ENCODE data around the gene GNB3. TPM values are rescaled to one million over a fixed set of nuclear protein-coding genes. Genes with fewer than 3 reads are reported as not detected.
A peak's percentile ranks its signal among the peaks of the same experiment; 100 is the strongest.

GNB3 gene
- total RNA-seq, 1 experiment from 2014 or later = 8.7 TPM

DNA sequence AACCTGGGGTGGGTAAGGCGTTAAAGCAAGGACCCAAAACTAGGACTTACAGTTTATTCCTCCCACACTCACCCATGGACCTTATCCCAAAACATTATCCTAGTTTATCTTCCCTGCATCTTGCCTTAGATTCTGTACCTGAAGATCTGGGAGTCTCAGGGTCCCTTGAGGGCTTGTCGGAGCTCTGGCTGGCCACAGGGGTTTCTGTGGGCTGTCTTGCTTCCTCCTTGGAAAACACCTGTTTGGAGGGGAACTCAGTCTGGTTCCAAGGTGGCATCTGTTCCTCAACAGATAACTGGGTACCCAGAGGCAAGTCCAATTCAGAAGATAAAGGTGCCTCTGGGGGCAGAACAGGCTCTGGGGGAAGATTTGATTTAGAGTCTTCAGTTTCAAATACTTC is 8.7 kb downstream of the GNB3 start:
- H3K4me1 ChIP-seq (ENCODE audit: control insufficient read depth in 1 of 2, insufficient read depth in 2 of 2, low read length in 2 of 2) = peaks cover 15 to 31% of the 10 kb centered on the region in 2 experiments
- ChIA-PET RAD21 (ENCODE audit: low non-redundant PET in 1 of 2, low total read pairs in 2 of 2, uncharacterized antibody in 2 of 2, unreplicated experiment in 2 of 2) (no interaction called here), POLR2A (interaction anchor here (8.9 kb wide), 1 partner anchor 20 kb away, joined by 186 read pairs; the partner anchor contains the start of genes SPSB2 and TPI1), CTCF (interaction anchor here (1.2 kb wide), 1 partner anchor 15 kb away, joined by 3 read pairs; no protein-coding TSS in a partner anchor)
- no peak for TF ChIP-seq CEBPB (IDR thresholded peaks at IDR 0.05; ENCODE audit: low read depth)
- TF ChIP-seq EGR1 (IDR thresholded peaks at IDR 0.05; ENCODE audit: low read depth) = no peak
- TF ChIP-seq EZH2 (IDR thresholded peaks at IDR 0.05) = no peak
- TF ChIP-seq POLR2AphosphoS5 (IDR thresholded peaks at IDR 0.05; ENCODE audit: low read depth, low read length) = no peak
- no peak for TF ChIP-seq EZH2phosphoT487 (IDR thresholded peaks at IDR 0.05; ENCODE audit: borderline replicate concordance)
- BruUV-seq (replicated peaks) = no TSS peak
- DNase-seq (ENCODE audit: low read depth, low spot score) (no peak), ATAC-seq (no peak)
- H3K27ac ChIP-seq (ENCODE audit: low read depth, low read length) = no peak overlapping the region
- H2AFZ ChIP-seq (ENCODE audit: low read depth, low read length, poor library complexity, severe bottlenecking) = no peak overlapping the region
- no peaks in the 10 kb centered on the region for H4K20me1 ChIP-seq (ENCODE audit: insufficient read depth)
- H3K27me3 ChIP-seq (ENCODE audit: insufficient read depth, low read length) = no peaks in the 10 kb centered on the region
- H3K4me2 ChIP-seq (ENCODE audit: low read length) = peak overlapping the region; percentile 100; the same call in 1 of the 2 replicates
- H3K9me2 ChIP-seq (ENCODE audit: insufficient read depth) = no peaks in the 10 kb centered on the region
- H3K9me3 ChIP-seq (ENCODE audit: control insufficient read depth in 1 of 2, insufficient read depth in 1 of 2, low read depth in 1 of 2, low read length in 2 of 2) = no peaks in the 10 kb centered on the region
- intact Hi-C loops (cut with micrococcal nuclease) = no loop called here
- no peak overlapping the region for H3K4me3 ChIP-seq (replicated peaks in 1 of 2; ENCODE audit: low read depth in 1 of 2, low read length in 2 of 2)
- H3K9ac ChIP-seq (ENCODE audit: low read length) = no peak overlapping the region; the same call in 1 of the 2 replicates
- H3K79me2 ChIP-seq (ENCODE audit: insufficient read depth, low read length) = peaks cover 37% of the 10 kb centered on the region
- H3K36me3 ChIP-seq (ENCODE audit: control insufficient read depth in 1 of 2, insufficient read depth in 2 of 2, low read length in 2 of 2) = peaks cover 25 to 49% of the 10 kb centered on the region in 2 experiments; a peak in 3 of 4 replicates

- Histone ChIP-seq H3K9me2 (ENCODE audit: insufficient read depth) (no peaks in the 10 kb centered on the region), H4K20me1 (ENCODE audit: insufficient read depth) (no peaks in the 10 kb centered on the region), H3K27ac (ENCODE audit: low read depth, low read length) (peak overlapping the region; percentile 77), H3K4me3 (replicated peaks in 1 of 2; ENCODE audit: low read depth in 1 of 2, low read length in 2 of 2) (peak overlapping the region; percentile 67 to 94), H3K27me3 (ENCODE audit: insufficient read depth, low read length) (no peaks in the 10 kb centered on the region), H3K36me3 (ENCODE audit: control insufficient read depth in 1 of 2, insufficient read depth in 2 of 2, low read length in 2 of 2) (peaks cover 27 to 44% of the 10 kb centered on the region in 2 experiments; a peak in 3 of 4 replicates), H3K9me3 (ENCODE audit: control insufficient read depth in 1 of 2, insufficient read depth in 1 of 2, low read depth in 1 of 2, low read length in 2 of 2) (no peaks in the 10 kb centered on the region), H3K4me1 (ENCODE audit: control insufficient read depth in 1 of 2, insufficient read depth in 2 of 2, low read length in 2 of 2) (peaks cover 15 to 31% of the 10 kb centered on the region in 2 experiments), H3K4me2 (ENCODE audit: low read length) (peak overlapping the region; percentile 100), H3K79me2 (ENCODE audit: insufficient read depth, low read length) (peaks cover 43% of the 10 kb centered on the region), H3K9ac (ENCODE audit: low read length) (peak overlapping the region; percentile 89), H2AFZ (ENCODE audit: low read depth, low read length, poor library complexity, severe bottlenecking) (no peak overlapping the region)
- no peak for ATAC-seq
- no peak for TF ChIP-seq SP1 (IDR thresholded peaks at IDR 0.05; ENCODE audit: low read depth)
- TF ChIP-seq ZNF274 (IDR thresholded peaks at IDR 0.05; ENCODE audit: low read depth, low read length) = no peak
- TF ChIP-seq, protein P1, sequence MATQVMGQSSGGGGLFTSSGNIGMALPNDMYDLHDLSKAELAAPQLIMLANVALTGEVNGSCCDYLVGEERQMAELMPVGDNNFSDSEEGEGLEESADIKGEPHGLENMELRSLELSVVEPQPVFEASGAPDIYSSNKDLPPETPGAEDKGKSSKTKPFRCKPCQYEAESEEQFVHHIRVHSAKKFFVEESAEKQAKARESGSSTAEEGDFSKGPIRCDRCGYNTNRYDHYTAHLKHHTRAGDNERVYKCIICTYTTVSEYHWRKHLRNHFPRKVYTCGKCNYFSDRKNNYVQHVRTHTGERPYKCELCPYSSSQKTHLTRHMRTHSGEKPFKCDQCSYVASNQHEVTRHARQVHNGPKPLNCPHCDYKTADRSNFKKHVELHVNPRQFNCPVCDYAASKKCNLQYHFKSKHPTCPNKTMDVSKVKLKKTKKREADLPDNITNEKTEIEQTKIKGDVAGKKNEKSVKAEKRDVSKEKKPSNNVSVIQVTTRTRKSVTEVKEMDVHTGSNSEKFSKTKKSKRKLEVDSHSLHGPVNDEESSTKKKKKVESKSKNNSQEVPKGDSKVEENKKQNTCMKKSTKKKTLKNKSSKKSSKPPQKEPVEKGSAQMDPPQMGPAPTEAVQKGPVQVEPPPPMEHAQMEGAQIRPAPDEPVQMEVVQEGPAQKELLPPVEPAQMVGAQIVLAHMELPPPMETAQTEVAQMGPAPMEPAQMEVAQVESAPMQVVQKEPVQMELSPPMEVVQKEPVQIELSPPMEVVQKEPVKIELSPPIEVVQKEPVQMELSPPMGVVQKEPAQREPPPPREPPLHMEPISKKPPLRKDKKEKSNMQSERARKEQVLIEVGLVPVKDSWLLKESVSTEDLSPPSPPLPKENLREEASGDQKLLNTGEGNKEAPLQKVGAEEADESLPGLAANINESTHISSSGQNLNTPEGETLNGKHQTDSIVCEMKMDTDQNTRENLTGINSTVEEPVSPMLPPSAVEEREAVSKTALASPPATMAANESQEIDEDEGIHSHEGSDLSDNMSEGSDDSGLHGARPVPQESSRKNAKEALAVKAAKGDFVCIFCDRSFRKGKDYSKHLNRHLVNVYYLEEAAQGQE (IDR thresholded peaks at IDR 0.05; ENCODE audit: low read depth) = no peak
- no peak for TF ChIP-seq CBX3 (IDR thresholded peaks at IDR 0.05; ENCODE audit: low read depth)
- TF ChIP-seq, protein P2, sequence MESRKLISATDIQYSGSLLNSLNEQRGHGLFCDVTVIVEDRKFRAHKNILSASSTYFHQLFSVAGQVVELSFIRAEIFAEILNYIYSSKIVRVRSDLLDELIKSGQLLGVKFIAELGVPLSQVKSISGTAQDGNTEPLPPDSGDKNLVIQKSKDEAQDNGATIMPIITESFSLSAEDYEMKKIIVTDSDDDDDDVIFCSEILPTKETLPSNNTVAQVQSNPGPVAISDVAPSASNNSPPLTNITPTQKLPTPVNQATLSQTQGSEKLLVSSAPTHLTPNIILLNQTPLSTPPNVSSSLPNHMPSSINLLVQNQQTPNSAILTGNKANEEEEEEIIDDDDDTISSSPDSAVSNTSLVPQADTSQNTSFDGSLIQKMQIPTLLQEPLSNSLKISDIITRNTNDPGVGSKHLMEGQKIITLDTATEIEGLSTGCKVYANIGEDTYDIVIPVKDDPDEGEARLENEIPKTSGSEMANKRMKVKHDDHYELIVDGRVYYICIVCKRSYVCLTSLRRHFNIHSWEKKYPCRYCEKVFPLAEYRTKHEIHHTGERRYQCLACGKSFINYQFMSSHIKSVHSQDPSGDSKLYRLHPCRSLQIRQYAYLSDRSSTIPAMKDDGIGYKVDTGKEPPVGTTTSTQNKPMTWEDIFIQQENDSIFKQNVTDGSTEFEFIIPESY (IDR thresholded peaks at IDR 0.05; ENCODE audit: extremely low read depth, insufficient replicate concordance, low read length) = no peak
- no TSS peak for BruUV-seq (replicated peaks)
- DNase-seq (ENCODE audit: low read depth, low spot score) = no peak
- CTCF ChIA-PET = no interaction called here
- RAD21 ChIA-PET (ENCODE audit: low non-redundant PET in 1 of 2, low total read pairs in 2 of 2, uncharacterized antibody in 2 of 2, unreplicated experiment in 2 of 2) = no interaction called here
- POLR2A ChIA-PET = interaction anchor here (2.9 to 8.9 kb wide), 2 partner anchors 19 to 94 kb away, joined by 28 to 186 read pairs; partner anchors contain the start of genes C12orf57, RNU7-1, SPSB2 and TPI1
- intact Hi-C loops (cut with micrococcal nuclease) = loop anchor here (5.0 kb wide), 1 partner anchor 243 kb away; the partner anchor contains the start of gene CHD4
Observed at GRCh38 chr12:6849976-6850560, 9.3 kb downstream of the GNB3 start.

All from HCT116 (cell line).